Measurements from ENCODE around the gene SCARB2.

The SCARB2 gene

GRCh38 chr4:76144546-76144945, 69.1 kb downstream of the SCARB2 start:
- DNase-seq, result no peak

- no peak for DNase-seq
Observed at GRCh38 chr4:76141241-76141640, 72.4 kb downstream of the SCARB2 start.

GRCh38 chr4:76127754-76128153, 85.9 kb downstream of the SCARB2 start:
- DNase-seq, result no peak

GRCh38 chr4:76125816-76126215, 87.8 kb downstream of the SCARB2 start:
- DNase-seq, result no peak

- no peak for DNase-seq
Observed at GRCh38 chr4:76120199-76120598, 93.4 kb downstream of the SCARB2 start.

GRCh38 chr4:76117536-76117935, 96.1 kb downstream of the SCARB2 start:
- no peak for DNase-seq

- no peak for DNase-seq
Observed at GRCh38 chr4:76116821-76117220, 96.8 kb downstream of the SCARB2 start.
